ENCODE results near the gene GRIP1. TPM values are rescaled to one million over a fixed set of nuclear protein-coding genes. Genes with fewer than 3 reads are reported as not detected.

GRIP1 gene
- total RNA-seq, 1 donor from 2014 or later: 5.4 TPM

- ATAC-seq: no peak
- intact Hi-C loops (cut with DNase I): loop anchor here (10.0 kb wide), 1 partner anchor 430 kb away; no protein-coding TSS in a partner anchor
- DNase-seq (ENCODE audit: missing footprints): no peak
Measured at GRCh38 chr12:66694666-66695613, 16.1 kb upstream of the GRIP1 start.

GRCh38 chr12:66693901-66694513, 15.1 kb upstream of the GRIP1 start:
- intact Hi-C loops (cut with DNase I): loop anchor here (10.0 kb wide), 1 partner anchor 429 kb away; no protein-coding TSS in a partner anchor
- DNase-seq (ENCODE audit: missing footprints): no peak
- peak; percentile 60 for ATAC-seq

GRCh38 chr12:66692986-66693385, 14.1 kb upstream of the GRIP1 start:
- no peak for DNase-seq (ENCODE audit: missing footprints)
- intact Hi-C loops (cut with DNase I): loop anchor here (10.0 kb wide), 1 partner anchor 428 kb away; no protein-coding TSS in a partner anchor
- peak; percentile 34 for ATAC-seq

DNA sequence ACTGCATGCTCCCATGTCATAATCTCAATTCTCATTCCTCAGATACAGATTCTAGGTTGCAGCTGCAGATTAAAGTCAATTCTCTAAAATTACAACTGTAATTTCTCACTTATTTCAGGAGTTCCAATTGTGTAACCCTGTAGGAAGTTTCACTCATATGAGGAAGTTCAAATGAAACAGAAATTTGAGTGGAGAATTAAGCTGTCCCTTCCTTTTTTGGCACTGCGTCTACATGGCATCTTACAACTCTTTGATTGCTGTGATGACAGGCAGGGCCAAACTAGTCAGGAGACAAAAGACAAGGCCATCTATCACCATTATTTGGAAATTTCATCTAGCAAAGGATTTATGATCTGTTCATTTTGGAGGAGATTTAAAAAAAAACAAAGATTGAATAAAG, 13.3 kb upstream of the GRIP1 start:
- no peak for DNase-seq (ENCODE audit: missing footprints)
- ATAC-seq: no peak
- intact Hi-C loops (cut with DNase I): loop anchor here (10.0 kb wide), 1 partner anchor 427 kb away; no protein-coding TSS in a partner anchor

DNA sequence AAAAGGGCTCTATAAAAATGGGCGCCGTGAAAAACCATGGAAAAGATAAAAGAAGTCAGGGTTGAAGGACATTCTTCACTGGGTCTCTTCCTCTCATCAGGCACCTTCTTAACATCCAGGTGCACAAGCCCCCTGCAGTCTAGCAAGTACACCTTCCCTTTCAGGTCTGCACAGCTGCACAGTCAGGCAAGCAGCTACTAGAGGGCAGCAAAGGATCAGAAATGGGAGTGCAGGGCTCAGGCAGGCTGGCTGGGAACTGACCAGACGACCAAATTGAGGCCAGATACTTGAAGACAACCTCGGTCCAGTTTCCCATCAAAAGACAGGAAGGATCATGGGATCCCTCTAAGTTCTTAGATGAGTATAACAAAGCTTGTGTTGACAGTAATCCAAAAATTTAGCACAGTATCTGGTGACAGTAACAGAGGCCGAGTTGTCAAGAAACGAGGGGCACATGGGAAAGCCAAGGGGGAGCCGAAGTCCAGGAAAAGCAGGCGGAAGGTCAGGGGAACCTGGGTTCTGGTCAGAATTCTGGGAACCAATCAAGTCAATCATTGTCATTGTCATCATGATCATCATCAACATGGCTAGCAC, 10.1 kb upstream of the GRIP1 start:
- ATAC-seq: peak; percentile 72
- DNase-seq (ENCODE audit: missing footprints): no peak
- intact Hi-C loops (cut with DNase I): loop anchor here (1.0 kb wide), 1 partner anchor 172 kb away; no protein-coding TSS in a partner anchor

GRCh38 chr12:66684222-66684621, 5.3 kb upstream of the GRIP1 start:
- intact Hi-C loops (cut with DNase I): no loop called here
- ATAC-seq (no peak), DNase-seq (ENCODE audit: missing footprints) (no peak)

GRCh38 chr12:66683822-66684221, 4.9 kb upstream of the GRIP1 start:
- intact Hi-C loops (cut with DNase I): no loop called here
- no peak for ATAC-seq
- no peak for DNase-seq (ENCODE audit: missing footprints)

GRCh38 chr12:66683073-66683472, 4.2 kb upstream of the GRIP1 start:
- DNase-seq (ENCODE audit: missing footprints): no peak
- no peak for ATAC-seq
- intact Hi-C loops (cut with DNase I): no loop called here

DNA sequence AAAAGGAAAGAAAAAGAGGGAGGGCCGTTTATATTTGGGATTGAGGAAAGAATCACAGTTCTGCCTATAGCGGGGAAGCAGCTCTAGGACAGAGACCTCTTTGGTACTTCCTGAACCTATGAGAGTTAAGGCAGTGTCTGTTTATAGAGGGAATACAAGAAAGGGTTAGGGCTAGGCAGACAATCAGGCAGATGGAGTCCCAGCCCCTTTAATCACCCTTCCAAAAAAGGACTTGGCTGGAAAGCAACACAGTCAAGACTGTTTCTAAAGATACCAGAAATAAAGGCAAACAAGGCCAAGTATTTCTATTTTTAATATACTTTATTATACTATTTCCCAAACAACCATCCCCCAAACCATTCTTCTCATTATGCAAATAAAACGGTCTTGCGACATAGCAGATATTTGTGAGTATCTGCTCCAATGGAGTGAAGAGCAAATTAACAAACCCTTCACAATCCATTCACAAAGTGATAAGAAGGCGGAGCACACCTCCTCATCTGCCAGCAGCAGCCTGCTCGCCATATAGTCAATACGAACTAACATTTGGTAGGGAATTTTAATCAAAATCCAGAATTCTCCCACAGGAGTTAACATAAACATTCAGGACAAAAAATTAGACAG, 697 bp upstream of the GRIP1 start:
- intact Hi-C loops (cut with DNase I): no loop called here
- DNase-seq (ENCODE audit: missing footprints): no peak
- peak; percentile 42 for ATAC-seq

DNA sequence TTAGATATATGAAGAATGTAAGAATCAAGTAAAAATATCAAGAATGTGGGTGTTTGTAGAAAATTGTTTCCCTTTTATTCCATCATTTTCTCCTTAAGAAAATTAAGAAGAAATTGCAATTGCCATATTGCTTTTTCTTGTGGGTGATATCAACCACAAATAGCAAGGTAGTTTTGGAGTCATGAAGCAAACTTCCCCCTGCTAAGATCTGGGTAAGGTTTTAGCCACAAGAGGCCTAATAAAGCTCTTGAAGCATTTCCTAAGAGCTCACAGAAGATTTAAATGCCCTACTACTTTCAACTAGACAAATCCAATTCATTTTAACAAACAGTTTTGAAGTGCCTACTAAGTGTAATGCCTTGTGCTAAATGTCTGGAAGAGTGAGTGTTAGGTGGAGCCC, 2.6 kb downstream of the GRIP1 start:
- DNase-seq (ENCODE audit: missing footprints) (no peak), ATAC-seq (no peak)
- intact Hi-C loops (cut with DNase I): no loop called here

DNA sequence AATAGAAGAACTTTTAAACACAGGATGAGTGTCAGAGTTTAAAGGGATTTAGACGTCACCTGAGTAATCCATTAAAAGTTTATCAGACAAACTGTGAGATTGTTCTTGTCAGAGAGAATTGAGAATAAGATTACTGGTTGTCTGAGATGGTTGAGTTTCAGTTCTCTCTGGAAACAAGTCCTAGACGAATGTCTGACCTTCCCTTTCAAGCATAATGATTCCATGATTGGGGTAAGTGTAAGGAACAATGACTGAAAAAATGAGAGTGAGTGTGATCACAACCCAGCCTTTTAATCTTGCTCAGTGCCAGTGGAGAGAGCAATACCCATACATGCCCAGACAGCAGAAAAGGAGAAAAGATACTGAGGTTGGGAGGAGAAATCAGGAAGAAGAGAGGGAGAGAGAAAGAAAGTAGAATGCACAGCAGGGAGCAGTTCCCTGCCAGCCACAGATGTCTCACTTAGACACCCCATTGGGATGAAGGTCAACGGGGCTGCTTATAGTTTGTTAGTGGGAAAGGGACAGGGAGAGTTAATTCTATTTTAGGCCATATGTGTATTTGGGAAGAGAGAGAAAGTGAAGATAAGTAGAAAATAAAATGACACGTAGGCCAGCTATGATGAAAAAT, 4.3 kb downstream of the GRIP1 start:
- intact Hi-C loops (cut with DNase I): no loop called here
- DNase-seq (ENCODE audit: missing footprints) (no peak), ATAC-seq (no peak)

GRCh38 chr12:66669541-66669940, 9.3 kb downstream of the GRIP1 start:
- intact Hi-C loops (cut with DNase I): no loop called here
- no peak for DNase-seq (ENCODE audit: missing footprints)
- ATAC-seq: no peak

GRCh38 chr12:66668311-66668710, 10.6 kb downstream of the GRIP1 start:
- DNase-seq (ENCODE audit: missing footprints): no peak
- no peak for ATAC-seq
- intact Hi-C loops (cut with DNase I): no loop called here

DNA sequence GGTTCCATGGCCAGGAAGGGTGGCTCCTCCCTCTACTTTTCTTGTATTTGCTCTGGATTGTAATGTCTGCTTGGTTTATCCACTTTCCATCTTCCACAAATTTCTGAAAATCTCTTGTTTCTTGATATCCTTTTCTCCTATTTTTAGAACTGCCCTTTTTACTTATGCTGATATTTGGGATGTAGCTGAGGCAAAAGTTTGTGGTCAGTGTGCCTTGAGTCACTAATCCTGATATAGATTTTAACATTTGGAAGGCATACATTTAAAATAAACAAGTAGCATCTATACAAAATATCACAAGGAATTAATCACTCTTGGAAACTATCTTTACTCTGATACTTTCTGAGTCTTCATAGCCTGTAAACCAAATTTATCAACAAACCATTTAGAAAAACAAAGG, 11.0 kb downstream of the GRIP1 start:
- ATAC-seq: no peak
- no peak for DNase-seq (ENCODE audit: missing footprints)
- intact Hi-C loops (cut with DNase I): no loop called here

- DNase-seq (ENCODE audit: missing footprints) (no peak), ATAC-seq (no peak)
- intact Hi-C loops (cut with DNase I): no loop called here
Measured at GRCh38 chr12:66666481-66666880, 12.4 kb downstream of the GRIP1 start.

- no peak for ATAC-seq
- intact Hi-C loops (cut with DNase I): no loop called here
- DNase-seq (ENCODE audit: missing footprints): no peak
Measured at GRCh38 chr12:66665435-66665985, 13.4 kb downstream of the GRIP1 start.

DNA sequence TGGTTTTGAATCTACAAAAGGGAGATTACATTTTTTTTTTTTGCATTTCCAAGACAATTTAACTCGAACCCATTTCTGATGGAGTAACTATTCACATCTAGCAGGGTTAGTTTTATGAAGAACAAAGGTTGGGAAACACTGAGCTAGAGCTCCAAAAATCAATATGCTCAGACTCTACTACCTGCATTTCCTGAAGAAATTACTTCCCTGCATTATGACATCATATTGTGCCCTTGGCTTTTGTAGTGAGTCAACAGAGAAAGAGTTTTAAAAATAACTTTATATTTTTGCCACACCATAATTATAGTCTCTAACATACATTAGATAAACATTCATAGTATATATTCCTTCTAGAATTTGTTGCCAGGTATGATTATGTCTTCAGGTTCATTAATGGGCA, 14.8 kb downstream of the GRIP1 start:
- intact Hi-C loops (cut with DNase I): no loop called here
- ATAC-seq (no peak), DNase-seq (ENCODE audit: missing footprints) (no peak)

- DNase-seq (ENCODE audit: missing footprints) (no peak), ATAC-seq (no peak)
- intact Hi-C loops (cut with DNase I): no loop called here
Measured at GRCh38 chr12:66663611-66664010, 15.3 kb downstream of the GRIP1 start.
